Measurements from ENCODE around the gene POP4.
A peak's percentile ranks its signal among the peaks of the same experiment; 100 is the strongest.

The POP4 gene

GRCh38 chr19:29587518-29587986 lies 18.5 kb upstream of the POP4 start:
- TF ChIP-seq, protein P1, sequence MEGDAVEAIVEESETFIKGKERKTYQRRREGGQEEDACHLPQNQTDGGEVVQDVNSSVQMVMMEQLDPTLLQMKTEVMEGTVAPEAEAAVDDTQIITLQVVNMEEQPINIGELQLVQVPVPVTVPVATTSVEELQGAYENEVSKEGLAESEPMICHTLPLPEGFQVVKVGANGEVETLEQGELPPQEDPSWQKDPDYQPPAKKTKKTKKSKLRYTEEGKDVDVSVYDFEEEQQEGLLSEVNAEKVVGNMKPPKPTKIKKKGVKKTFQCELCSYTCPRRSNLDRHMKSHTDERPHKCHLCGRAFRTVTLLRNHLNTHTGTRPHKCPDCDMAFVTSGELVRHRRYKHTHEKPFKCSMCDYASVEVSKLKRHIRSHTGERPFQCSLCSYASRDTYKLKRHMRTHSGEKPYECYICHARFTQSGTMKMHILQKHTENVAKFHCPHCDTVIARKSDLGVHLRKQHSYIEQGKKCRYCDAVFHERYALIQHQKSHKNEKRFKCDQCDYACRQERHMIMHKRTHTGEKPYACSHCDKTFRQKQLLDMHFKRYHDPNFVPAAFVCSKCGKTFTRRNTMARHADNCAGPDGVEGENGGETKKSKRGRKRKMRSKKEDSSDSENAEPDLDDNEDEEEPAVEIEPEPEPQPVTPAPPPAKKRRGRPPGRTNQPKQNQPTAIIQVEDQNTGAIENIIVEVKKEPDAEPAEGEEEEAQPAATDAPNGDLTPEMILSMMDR (IDR thresholded peaks at IDR 0.05; ENCODE audit: insufficient read depth, low read length, poor library complexity, severe bottlenecking) = no peak
- Histone ChIP-seq H3K27me3 (replicated peaks; ENCODE audit: control insufficient read depth, insufficient read depth, low read length) (no peaks in the 10 kb centered on the region), H3K4me3 (replicated peaks; ENCODE audit: low read depth, low read length) (no peak overlapping the region), H3K36me3 (ENCODE audit: control insufficient read depth, insufficient read depth, low read length) (no peaks in the 10 kb centered on the region)
- peak; percentile 44 for DNase-seq (ENCODE audit: extremely low read depth, insufficient read length)

- no peak overlapping the region for H3K4me3 ChIP-seq (replicated peaks; ENCODE audit: low read depth, low read length)
- no peaks in the 10 kb centered on the region for H3K27me3 ChIP-seq (replicated peaks; ENCODE audit: control insufficient read depth, insufficient read depth, low read length)
- no peaks in the 10 kb centered on the region for H3K36me3 ChIP-seq (ENCODE audit: control insufficient read depth, insufficient read depth, low read length)
- TF ChIP-seq, protein P1 (IDR thresholded peaks at IDR 0.05; ENCODE audit: insufficient read depth, low read length, poor library complexity, severe bottlenecking) = no peak
- no peak for DNase-seq (ENCODE audit: extremely low read depth, insufficient read length)
These were observed 18.0 kb upstream of the POP4 start for GRCh38 chr19:29588095-29588494.

DNA sequence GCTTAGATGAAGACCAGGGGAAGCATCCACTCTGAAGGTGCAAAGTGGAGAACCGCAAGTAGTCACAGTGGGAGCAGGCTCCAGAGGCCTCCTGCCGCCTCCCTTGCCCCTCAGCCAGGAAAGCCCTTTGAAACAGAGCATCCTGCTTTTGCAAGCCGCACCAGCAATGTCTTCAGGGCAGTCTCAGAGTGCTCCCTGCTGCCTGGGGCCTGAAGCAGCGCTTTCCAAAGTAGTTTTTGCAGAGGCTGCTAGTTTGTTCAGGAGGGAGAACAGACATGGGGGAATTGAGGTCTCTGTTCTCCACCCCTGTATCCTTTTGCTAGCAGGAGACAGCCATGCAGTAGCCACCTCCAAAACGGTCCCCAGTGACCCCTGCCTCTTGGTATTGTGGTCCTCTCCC lies 15.8 kb upstream of the POP4 start:
- H3K4me3 ChIP-seq (replicated peaks; ENCODE audit: low read depth, low read length) = no peak overlapping the region
- TF ChIP-seq, protein P1 (IDR thresholded peaks at IDR 0.05; ENCODE audit: insufficient read depth, low read length, poor library complexity, severe bottlenecking) = no peak
- H3K27me3 ChIP-seq (replicated peaks; ENCODE audit: control insufficient read depth, insufficient read depth, low read length) = no peaks in the 10 kb centered on the region; the same call in 1 of the 2 replicates
- no peak for DNase-seq (ENCODE audit: extremely low read depth, insufficient read length)
- H3K36me3 ChIP-seq (ENCODE audit: control insufficient read depth, insufficient read depth, low read length) = no peaks in the 10 kb centered on the region

GRCh38 chr19:29591670-29592069 lies 14.4 kb upstream of the POP4 start:
- TF ChIP-seq, protein P1 (IDR thresholded peaks at IDR 0.05; ENCODE audit: insufficient read depth, low read length, poor library complexity, severe bottlenecking) = no peak
- DNase-seq (ENCODE audit: extremely low read depth, insufficient read length) = no peak
- Histone ChIP-seq H3K4me3 (replicated peaks; ENCODE audit: low read depth, low read length) (no peak overlapping the region), H3K36me3 (ENCODE audit: control insufficient read depth, insufficient read depth, low read length) (no peaks in the 10 kb centered on the region), H3K27me3 (replicated peaks; ENCODE audit: control insufficient read depth, insufficient read depth, low read length) (no peaks in the 10 kb centered on the region; the same call in 1 of the 2 replicates)

GRCh38 chr19:29593869-29594268 lies 12.2 kb upstream of the POP4 start:
- Histone ChIP-seq H3K27me3 (replicated peaks; ENCODE audit: control insufficient read depth, insufficient read depth, low read length) (no peaks in the 10 kb centered on the region; the same call in 1 of the 2 replicates), H3K36me3 (ENCODE audit: control insufficient read depth, insufficient read depth, low read length) (no peaks in the 10 kb centered on the region), H3K4me3 (replicated peaks; ENCODE audit: low read depth, low read length) (no peak overlapping the region)
- TF ChIP-seq, protein P1 (IDR thresholded peaks at IDR 0.05; ENCODE audit: insufficient read depth, low read length, poor library complexity, severe bottlenecking) = no peak
- no peak for DNase-seq (ENCODE audit: extremely low read depth, insufficient read length)

Data from GM06990 (cell line).